Psoas muscle (tissue), 8 donors: ENCODE measurements around the gene SNRPA1. TPM values are rescaled to one million over a fixed set of nuclear protein-coding genes. Genes with fewer than 3 reads are reported as not detected.

Source experiments
- ATAC-seq, 4 donors: fragments of 200-7000 bp; cut with Tn5 transposase; one replicate each; pipeline ENCODE4 v1.9.1; 2020; ENCODE audit warnings: moderate library complexity in 3 of 4, mild to moderate bottlenecking in 2 of 4
- DNase-seq, 2 donors: peaks; one replicate each; pipeline ENCODE4 v3.0.0-alpha.2; 2020
- H3K27ac ChIP-seq: fragments of 200-600 bp; one replicate; pipeline ENCODE4 v1.8.0; 2022
- H3K27me3 ChIP-seq, 3 donors: fragments of 200-600 bp in 1 of 3; one replicate each; pipeline versions ENCODE4 v1.6.1 to v1.8.0; 2013 to 2022; ENCODE audit warnings: low read length in 2 of 3, mild to moderate bottlenecking in 2 of 3, moderate library complexity in 1 of 3; ENCODE audit not compliant: insufficient read depth in 3 of 3
- H3K36me3 ChIP-seq, 2 donors: fragments of 200-600 bp in 1 of 2; one replicate each; pipeline versions ENCODE4 v1.6.1 to v1.8.0; 2013 to 2022; ENCODE audit warnings: low read depth in 1 of 2, mild to moderate bottlenecking in 1 of 2, moderate library complexity in 1 of 2; ENCODE audit not compliant: insufficient read depth in 1 of 2
- H3K4me1 ChIP-seq: fragments of 200-600 bp; one replicate; pipeline ENCODE4 v1.8.0; 2022
- H3K4me3 ChIP-seq: fragments of 200-600 bp; one replicate; pipeline ENCODE4 v1.8.0; 2022; ENCODE audit warnings: mild to moderate bottlenecking
- H3K9me3 ChIP-seq: fragments of 200-600 bp; one replicate; pipeline ENCODE4 v1.8.0; 2022
- CTCF ChIP-seq: fragments of 200-600 bp; IDR thresholded peaks from one replicate; pipeline ENCODE4 v1.8.0; 2022; ENCODE audit warnings: antibody characterized with exemption
- WGBS, 3 donors: extraction: QIAGEN DNeasy Blood & Tissue Kit; methylation state at CpG; one replicate each; pipeline versions ENCODE4 v1.1.6 to v1.1.7; 2013; 5-methylcytosine and 5-hydroxymethylcytosine counted together
- intact Hi-C, 2 donors: fragments of 100-400 bp; cut with DNase I; formaldehyde crosslinking; loops; one replicate each; pipeline versions ENCODE4 v1.11.0 to v1.14.2; 2022
- polyA plus RNA-seq, 3 donors: library from polyadenylated mRNA; stranded (reverse); fragments of 200-250 nt; gene quantifications; one replicate each; pipeline ENCODE4 v1.2.3, GENCODE V29; 2013
- total RNA-seq, 4 donors: library from RNA; stranded (reverse); fragmentation: NEBNext Ultra II Directional in 2 of 4; extraction: Animal tissue kit (Norgen Biotek cat#: 25700) in 2 of 4; gene quantifications; one replicate each; pipeline versions ENCODE4 v1.2.1 to v1.2.4, GENCODE V29; 2021 to 2023
- donor health status: healthy with polysubstance abuse.
- donor health status: DM: no; HTN: no; CAD: no; lungs with moderate emphysema.
- donor health status: Bipolar disorder and iron deficiency.
- donor health status: healthy.
- donor health status: DM: yes; HTN: yes; CAD: no.
- donor health status: DM: no; HTN: no; CAD: no.
- donor health status: DM: no; HTN: no; CAD: no.
- donor health status: DM: yes; HTN: yes; CAD: no.

SNRPA1 gene
- total and polyA plus RNA-seq, 7 donors = 14.8 to 126 (median 35.4) TPM

- Histone ChIP-seq H3K9me3 (no peaks in the 10 kb centered on the region), H3K27me3 (peaks cover 0 to 2% (median 0%) of the 10 kb centered on the region in 3 donors), H3K36me3 (peaks cover 0 to 19% of the 10 kb centered on the region in 2 donors), H3K27ac (no peak overlapping the region), H3K4me3 (no peak overlapping the region), H3K4me1 (no peaks in the 10 kb centered on the region)
- WGBS, 3 donors = 88 to 92% (median 92%) methylated on average over 7 of the region's 7 CpGs
- ATAC-seq (no peak), DNase-seq (no peak)
- intact Hi-C loops = no loop called here
- no peak for TF ChIP-seq CTCF
These were observed 37.0 kb upstream of the SNRPA1 start for GRCh38 chr15:101332061-101332467.

DNA sequence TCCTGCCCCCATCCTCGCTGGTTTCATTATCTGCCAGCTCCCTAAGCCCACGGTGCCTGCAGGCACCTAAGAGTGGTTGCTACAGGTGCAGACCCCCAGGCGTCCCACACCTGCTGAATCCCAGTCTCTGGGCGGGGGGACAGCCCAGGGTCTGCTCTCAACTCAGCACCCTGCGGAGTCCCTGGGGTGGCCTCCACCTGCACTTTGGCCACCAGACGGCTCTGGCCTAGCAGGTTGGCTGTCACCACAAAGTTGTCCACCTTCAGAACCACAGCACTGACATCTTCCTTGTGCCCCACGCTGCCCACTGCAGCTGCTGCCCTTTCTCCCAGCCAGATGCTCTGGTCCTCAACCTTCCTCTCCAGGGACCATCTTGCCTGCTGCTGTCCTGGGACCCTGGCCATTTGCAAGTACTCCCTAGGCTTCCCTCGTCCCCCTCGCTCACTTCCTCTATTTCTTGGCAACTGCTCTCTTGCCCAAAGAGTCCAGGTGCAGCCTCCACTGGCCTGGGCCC lies 34.9 kb upstream of the SNRPA1 start:
- peaks cover 0 to 2% (median 0%) of the 10 kb centered on the region in 3 donors for H3K27me3 ChIP-seq
- no peaks in the 10 kb centered on the region for H3K9me3 ChIP-seq
- H3K4me1 ChIP-seq = no peaks in the 10 kb centered on the region
- 75 to 86% (median 85%) methylated on average over 9 of the region's 9 CpGs for WGBS, 3 donors
- H3K27ac ChIP-seq = no peak overlapping the region
- intact Hi-C loops = no loop called here
- no peak for ATAC-seq
- peaks cover 0 to 29% of the 10 kb centered on the region in 2 donors for H3K36me3 ChIP-seq
- no peak overlapping the region for H3K4me3 ChIP-seq
- no peak for TF ChIP-seq CTCF
- no peak for DNase-seq

- H3K4me3 ChIP-seq = no peak overlapping the region
- DNase-seq (no peak), ATAC-seq (no peak)
- H3K36me3 ChIP-seq = peaks cover 0 to 33% of the 10 kb centered on the region in 2 donors
- peaks cover 0 to 2% (median 0%) of the 10 kb centered on the region in 3 donors for H3K27me3 ChIP-seq
- no peaks in the 10 kb centered on the region for H3K9me3 ChIP-seq
- 79 to 85% (median 83%) methylated on average over 14 of the region's 14 CpGs for WGBS, 3 donors
- TF ChIP-seq CTCF = no peak
- intact Hi-C loops = no loop called here
- H3K27ac ChIP-seq = no peak overlapping the region
- H3K4me1 ChIP-seq = no peaks in the 10 kb centered on the region
These were observed 34.3 kb upstream of the SNRPA1 start for GRCh38 chr15:101329309-101329863.

- Histone ChIP-seq H3K27ac (no peak overlapping the region), H3K4me3 (no peak overlapping the region), H3K4me1 (no peaks in the 10 kb centered on the region), H3K36me3 (peaks cover 0 to 36% of the 10 kb centered on the region in 2 donors), H3K27me3 (peaks cover 0 to 2% (median 0%) of the 10 kb centered on the region in 3 donors), H3K9me3 (no peaks in the 10 kb centered on the region)
- no peak for DNase-seq
- no peak for TF ChIP-seq CTCF
- intact Hi-C loops = no loop called here
- ATAC-seq = no peak
- 80 to 83% (median 82%) methylated on average over 14 of the region's 14 CpGs for WGBS, 3 donors
These were observed 33.0 kb upstream of the SNRPA1 start for GRCh38 chr15:101328001-101328400.
